Suppressor macrophage treated with lipopolysaccharide for 1 hour (primary cell): ENCODE measurements around the gene MAPK1.
"Not testable (repeated sequence)": the region's sequence is repeated elsewhere in the genome, so short reads cannot be mapped to it uniquely, and the experiment has no call there.

ENCODE experiments used
- DNase-seq, 3 donors: peaks; one replicate each; pipeline ENCODE4 v3.0.0-alpha.2; 2020 to 2022

The MAPK1 gene

GRCh38 chr22:21818487-21819182 lies 48.8 kb downstream of the MAPK1 start:
- DNase-seq, result peak; percentile 31 to 35 (median 33)

- DNase-seq, result not testable (repeated sequence)
Observed at GRCh38 chr22:21817497-21817853, 50.0 kb downstream of the MAPK1 start.

GRCh38 chr22:21816787-21817496 lies 50.5 kb downstream of the MAPK1 start:
- peak; percentile 83 to 96 (median 95) for DNase-seq

- no peak for DNase-seq
Observed at GRCh38 chr22:21816472-21816786, 51.0 kb downstream of the MAPK1 start.

GRCh38 chr22:21815958-21816357 lies 51.5 kb downstream of the MAPK1 start:
- no peak for DNase-seq

- no peak for DNase-seq
Observed at GRCh38 chr22:21815357-21815756, 52.1 kb downstream of the MAPK1 start.

GRCh38 chr22:21811982-21812381 lies 55.5 kb downstream of the MAPK1 start:
- DNase-seq, result no peak

- no peak for DNase-seq
Observed at GRCh38 chr22:21807544-21808529, 59.6 kb downstream of the MAPK1 start.

GRCh38 chr22:21805325-21805724 lies 62.1 kb downstream of the MAPK1 start:
- not testable (repeated sequence) for DNase-seq

GRCh38 chr22:21803811-21804249 lies 63.6 kb downstream of the MAPK1 start:
- DNase-seq, result peak in 1 of 3 donors; percentile 26

GRCh38 chr22:21802673-21803072 lies 64.8 kb downstream of the MAPK1 start:
- no peak for DNase-seq

GRCh38 chr22:21802056-21802455 lies 65.4 kb downstream of the MAPK1 start:
- DNase-seq, result peak; percentile 31 to 54 (median 33)

GRCh38 chr22:21801304-21801644 lies 66.2 kb downstream of the MAPK1 start:
- not testable (repeated sequence) for DNase-seq

GRCh38 chr22:21800552-21801303 lies 66.7 kb downstream of the MAPK1 start:
- no peak for DNase-seq

- peak in 1 of 3 donors; percentile 28 for DNase-seq
Observed at GRCh38 chr22:21797444-21798221, 69.8 kb downstream of the MAPK1 start.

- peak in 1 of 3 donors; percentile 19 for DNase-seq
Observed at GRCh38 chr22:21796863-21797262, 70.6 kb downstream of the MAPK1 start.

- DNase-seq, result no peak
Observed at GRCh38 chr22:21796231-21796630, 71.2 kb downstream of the MAPK1 start.

GRCh38 chr22:21793716-21794115 lies 73.7 kb downstream of the MAPK1 start:
- DNase-seq, result not testable (repeated sequence)

GRCh38 chr22:21791635-21792625 lies 75.5 kb downstream of the MAPK1 start:
- peak in 2 of 3 donors; percentile 20 to 22 for DNase-seq

GRCh38 chr22:21790849-21791610 lies 76.4 kb downstream of the MAPK1 start:
- DNase-seq, result not testable (repeated sequence)
